ENCODE measurements around the gene CLK2. TPM values are rescaled to one million over a fixed set of nuclear protein-coding genes. Genes with fewer than 3 reads are reported as not detected.

Gene CLK2
- total and polyA plus RNA-seq, 2 of the 8 experiments (the other 6 are each of a cell fraction or from before 2014, with no cell fraction given), result 62.2 to 76.0 TPM

DNA sequence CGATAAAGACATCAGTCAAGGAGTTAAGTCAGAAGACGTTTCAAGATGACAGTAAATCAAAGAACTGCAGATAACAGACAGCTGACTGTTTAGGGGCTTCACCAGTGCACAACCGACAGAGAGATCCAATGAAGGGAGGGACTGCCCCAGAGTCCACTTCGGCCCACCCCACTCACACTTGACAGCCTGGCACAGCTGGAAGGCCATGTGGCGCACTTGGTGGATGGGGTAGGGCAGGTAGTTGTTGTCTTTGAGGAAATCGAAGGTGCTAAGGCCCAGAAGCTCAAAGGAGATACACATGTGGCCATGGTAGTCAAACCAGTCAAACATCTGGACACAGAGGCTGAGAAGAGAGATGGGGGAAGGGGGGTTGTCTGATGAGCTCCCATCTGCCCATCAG is 6.8 kb downstream of the CLK2 start:
- Histone ChIP-seq H2BK12ac (ENCODE audit: low read depth, low read length) (no peak overlapping the region), H3K18ac (ENCODE audit: extremely low read depth, low read length) (no peak overlapping the region), H2BK20ac (ENCODE audit: low read length) (no peak overlapping the region), H4K8ac (ENCODE audit: extremely low read depth, insufficient read depth, low read length) (no peak overlapping the region; the same call in 1 of the 2 replicates), H3K79me1 (ENCODE audit: low read depth, low read length) (no peaks in the 10 kb centered on the region; the same call in none of the 2 replicates), H4K20me1 (replicated peaks in 1 of 2; ENCODE audit: control insufficient read depth in 1 of 2, insufficient read depth in 2 of 2, low read length in 2 of 2) (peaks cover 4 to 10% of the 10 kb centered on the region in 2 experiments), H3K23me2 (ENCODE audit: low read depth, low read length) (peaks cover 2% of the 10 kb centered on the region), H3K27me3 (replicated peaks in 1 of 4; ENCODE audit: control insufficient read depth in 3 of 4, extremely low read depth in 1 of 4, insufficient read depth in 3 of 4, low read length in 3 of 4) (no peaks in the 10 kb centered on the region), H3K23ac (ENCODE audit: insufficient read length) (no peak overlapping the region), H3K79me2 (ENCODE audit: control insufficient read depth in 1 of 2, insufficient read depth in 2 of 2, low read length in 2 of 2) (peaks cover 3 to 12% of the 10 kb centered on the region in 2 experiments; a peak in 3 of 4 replicates), H3K4me3 (ENCODE audit: extremely low read depth in 1 of 4, insufficient read depth in 2 of 4, low read depth in 3 of 4, low read length in 4 of 4) (no peak overlapping the region), H3K9me3 (ENCODE audit: insufficient read depth in 2 of 2, low read depth in 1 of 2, low read length in 1 of 2) (no peaks in the 10 kb centered on the region), H3K14ac (ENCODE audit: insufficient read length) (no peak overlapping the region), H3K56ac (replicated peaks; ENCODE audit: insufficient read length, low read depth, low read length) (no peak overlapping the region), H3K4ac (replicated peaks; ENCODE audit: insufficient read length, low read depth, low read length) (no peak overlapping the region), H3K9ac (replicated peaks in 1 of 4; ENCODE audit: extremely low read depth in 1 of 4, low read depth in 3 of 4, low read length in 3 of 4) (no peak overlapping the region), H4K91ac (replicated peaks; ENCODE audit: insufficient read length, low read length) (no peak overlapping the region), H2BK120ac (replicated peaks; ENCODE audit: low read depth, low read length) (no peak overlapping the region), H3K4me2 (ENCODE audit: insufficient read depth in 1 of 2, low read depth in 2 of 2, low read length in 2 of 2) (no peak overlapping the region), H3K36me3 (ENCODE audit: control insufficient read depth in 2 of 4, insufficient read depth in 4 of 4, low read length in 3 of 4) (peaks cover 51 to 85% (median 76%) of the 10 kb centered on the region in 4 experiments), H3K4me1 (replicated peaks in 1 of 4; ENCODE audit: control insufficient read depth in 3 of 4, insufficient read depth in 4 of 4, low read length in 3 of 4) (0 out of 7 replicates have a peak, but pooled peaks cover 0 to 2% (median under 1%) of the 10 kb centered on the region in 4 experiments), H2BK15ac (ENCODE audit: low read length) (no peak overlapping the region), H2AFZ (ENCODE audit: low read length) (no peak overlapping the region), H3K27ac (ENCODE audit: low read depth, low read length) (no peak overlapping the region), H4K5ac (ENCODE audit: insufficient read length, low read depth, low read length) (no peak overlapping the region), H2AK5ac (ENCODE audit: low read depth, low read length) (no peak overlapping the region), H2BK5ac (ENCODE audit: low read depth, low read length) (no peak overlapping the region)
- 88% methylated on average over 6 of the region's 6 CpGs; no CpG with 5 or more reads in 1 of the 2 experiments for WGBS, 2 experiments (ENCODE audit: extremely low coverage in 1 of 2, insufficient coverage in 1 of 2, insufficient read length in 1 of 2, insufficient replicate concordance in 2 of 2, low coverage in 1 of 2, low lambda C conversion rate in 2 of 2, missing lambda C conversion rate in 1 of 2)
- DNase-seq (ENCODE audit: low read depth in 1 of 2, low spot score in 2 of 2), result no peak
- no peak for FAIRE-seq
- ChIA-PET POLR2A (ENCODE audit: partially characterized antibody) (interaction anchor here (0.5 to 2.8 kb wide), 13 partner anchors 11 to 353 kb away, joined by 3 to 11 read pairs (median 4); partner anchors contain the start of genes ENTREP3 and THBS3), CTCF (ENCODE audit: partially characterized antibody) (interaction anchor here (0.7 to 4.5 kb wide), 7 partner anchors 12 to 60 kb away, joined by 3 to 61 read pairs (median 5); partner anchors contain the start of gene RUSC1)
- TF ChIP-seq BRCA1 (IDR thresholded peaks at IDR 0.05; ENCODE audit: low read depth, low read length) (no peak), SP4 (IDR thresholded peaks at IDR 0.05; ENCODE audit: low read length) (no peak), KDM5A (IDR thresholded peaks at IDR 0.05; ENCODE audit: low read length) (no peak), NRF1 (IDR thresholded peaks at IDR 0.05; ENCODE audit: low read depth, low read length) (no peak), BCL11A (IDR thresholded peaks at IDR 0.05; ENCODE audit: low read depth in 2 of 2, low read length in 2 of 2) (no peak), POLR2A (IDR thresholded peaks at IDR 0.05; ENCODE audit: control extremely low read depth in 1 of 2, low read depth in 2 of 2, low read length in 2 of 2) (no peak), PHF8 (conservative IDR thresholded peaks at IDR 0.05; ENCODE audit: low read depth, low read length) (no peak)
- TF ChIP-seq, protein P1, sequence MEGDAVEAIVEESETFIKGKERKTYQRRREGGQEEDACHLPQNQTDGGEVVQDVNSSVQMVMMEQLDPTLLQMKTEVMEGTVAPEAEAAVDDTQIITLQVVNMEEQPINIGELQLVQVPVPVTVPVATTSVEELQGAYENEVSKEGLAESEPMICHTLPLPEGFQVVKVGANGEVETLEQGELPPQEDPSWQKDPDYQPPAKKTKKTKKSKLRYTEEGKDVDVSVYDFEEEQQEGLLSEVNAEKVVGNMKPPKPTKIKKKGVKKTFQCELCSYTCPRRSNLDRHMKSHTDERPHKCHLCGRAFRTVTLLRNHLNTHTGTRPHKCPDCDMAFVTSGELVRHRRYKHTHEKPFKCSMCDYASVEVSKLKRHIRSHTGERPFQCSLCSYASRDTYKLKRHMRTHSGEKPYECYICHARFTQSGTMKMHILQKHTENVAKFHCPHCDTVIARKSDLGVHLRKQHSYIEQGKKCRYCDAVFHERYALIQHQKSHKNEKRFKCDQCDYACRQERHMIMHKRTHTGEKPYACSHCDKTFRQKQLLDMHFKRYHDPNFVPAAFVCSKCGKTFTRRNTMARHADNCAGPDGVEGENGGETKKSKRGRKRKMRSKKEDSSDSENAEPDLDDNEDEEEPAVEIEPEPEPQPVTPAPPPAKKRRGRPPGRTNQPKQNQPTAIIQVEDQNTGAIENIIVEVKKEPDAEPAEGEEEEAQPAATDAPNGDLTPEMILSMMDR (IDR thresholded peaks at IDR 0.05; ENCODE audit: control extremely low read depth in 1 of 3, insufficient read depth in 1 of 3, low read depth in 1 of 3, low read length in 3 of 3), result no peak

Data from H1 (cell line).